IMR-90 (cell line): ENCODE results near the gene GJD2.

Experiments
- CEBPB ChIP-seq: IDR thresholded peaks from 2 replicates; pipeline ENCODE4 v1.6.1; 2012; ENCODE audit warnings: low read depth, low read length, improper control_type of control experiment
- CTCF ChIP-seq: conservative IDR thresholded peaks from 2 replicates; pipeline ENCODE4 v1.5.1; 2012; ENCODE audit warnings: mild to moderate bottlenecking, low read depth, low read length, improper control_type of control experiment
- ELK1 ChIP-seq: fragments of 150-350 bp; IDR thresholded peaks from 2 replicates; pipeline ENCODE4 v1.6.1; 2016; ENCODE audit warnings: low read depth, mild to moderate bottlenecking, low read length, moderate library complexity, borderline replicate concordance
- FOS ChIP-seq: fragments of 150-350 bp; IDR thresholded peaks from 2 replicates; pipeline ENCODE4 v1.6.1; 2016; ENCODE audit warnings: low read depth, low read length
- MAFK ChIP-seq: IDR thresholded peaks from 2 replicates; pipeline ENCODE4 v1.6.1; 2012; ENCODE audit warnings: low read depth, low read length, improper control_type of control experiment
- MAZ ChIP-seq: IDR thresholded peaks from 2 replicates; pipeline ENCODE4 v1.6.1; 2012; ENCODE audit warnings: low read depth, mild to moderate bottlenecking, low read length, improper control_type of control experiment, moderate library complexity, borderline replicate concordance
- NFE2L2 ChIP-seq: fragments of 150-350 bp; IDR thresholded peaks from 2 replicates; pipeline ENCODE4 v1.6.1; 2016; ENCODE audit warnings: low read depth, mild to moderate bottlenecking, low read length
- POLR2A ChIP-seq: IDR thresholded peaks from 2 replicates; pipeline ENCODE4 v1.6.1; 2012; ENCODE audit warnings: mild to moderate bottlenecking, low read depth, low read length
- RAD21 ChIP-seq: IDR thresholded peaks from 2 replicates; pipeline ENCODE4 v1.6.1; 2012; ENCODE audit warnings: low read length, improper control_type of control experiment
- RCOR1 ChIP-seq: IDR thresholded peaks from 2 replicates; pipeline ENCODE4 v1.6.1; 2012; ENCODE audit warnings: mild to moderate bottlenecking, low read length, improper control_type of control experiment; ENCODE audit not compliant: insufficient replicate concordance
- RFX5 ChIP-seq: IDR thresholded peaks from 2 replicates; pipeline ENCODE4 v1.8.0; 2012; ENCODE audit warnings: low read depth, mild to moderate bottlenecking, low read length, moderate library complexity
- SMC3 ChIP-seq: fragments of 150-350 bp; IDR thresholded peaks from 2 replicates; pipeline ENCODE4 v1.6.1; 2016; ENCODE audit warnings: low read depth, mild to moderate bottlenecking, antibody characterized with exemption, low read length, moderate library complexity
- USF2 ChIP-seq: fragments of 150-350 bp; IDR thresholded peaks from 2 replicates; pipeline ENCODE4 v1.6.1; 2017; ENCODE audit warnings: mild to moderate bottlenecking, antibody characterized with exemption, low read length, low read depth

GRCh38 chr15:34776606-34777105 is 21.9 kb upstream of the GJD2 start:
- TF ChIP-seq CTCF (no peak), ELK1 (no peak), NFE2L2 (no peak), SMC3 (no peak), RAD21 (no peak), FOS (no peak), CEBPB (no peak), MAZ (no peak), POLR2A (no peak), MAFK (no peak), RCOR1 (no peak), RFX5 (no peak), USF2 (no peak)
